NT2/D1 (cell line): Measurements from ENCODE around the gene PSEN2.

ENCODE experiments used
- SUZ12 ChIP-seq: IDR thresholded peaks from 2 replicates; pipeline ENCODE4 v1.6.1; 2011; ENCODE audit not compliant: insufficient read length, insufficient read depth; ENCODE audit errors: extremely low read depth
- YY1 ChIP-seq: IDR thresholded peaks from 2 replicates; pipeline ENCODE4 v1.6.1; 2011; ENCODE audit not compliant: insufficient read length, insufficient read depth
- ZNF274 ChIP-seq: IDR thresholded peaks from 2 replicates; pipeline ENCODE4 v1.6.1; 2011; ENCODE audit warnings: mild to moderate bottlenecking, low read depth, low read length

DNA sequence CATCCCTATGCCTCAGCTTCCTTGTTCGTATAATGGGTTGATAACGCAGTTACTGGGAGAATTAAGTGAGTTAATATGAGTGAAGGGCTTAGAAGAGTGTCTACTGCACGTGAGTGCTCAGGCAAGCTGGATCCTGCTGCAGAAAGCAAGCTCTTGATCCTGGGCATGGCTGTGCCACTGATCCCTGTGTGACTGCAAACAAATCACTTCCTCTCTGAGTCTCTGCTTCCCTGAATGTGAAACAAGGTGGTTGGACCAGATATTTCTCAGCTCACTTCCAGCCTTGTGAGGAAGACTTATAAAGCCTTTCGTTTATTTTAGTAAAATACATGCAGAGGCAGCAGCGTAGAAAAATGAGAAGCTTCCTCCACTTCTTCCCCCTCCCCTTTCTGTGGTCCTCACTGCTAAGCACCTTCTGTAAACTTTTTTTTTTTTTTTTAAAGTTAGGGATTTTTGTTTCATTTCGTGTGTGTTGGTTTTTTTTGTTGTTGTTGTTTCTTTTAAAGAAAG lies 13.8 kb downstream of the PSEN2 start:
- no peak for TF ChIP-seq YY1
- TF ChIP-seq ZNF274: no peak
- no peak for TF ChIP-seq SUZ12
